SK-N-SH treated with all-trans-retinoic acid at 6 μM for 48 hours (cell line): ENCODE results near the gene CIAO2A.

Source experiments
- ATAC-seq: fragments of 200-7000 bp; cut with Tn5 transposase; 3 replicates; pipeline ENCODE4 v1.9.1; 2020; ENCODE audit warnings: mild to moderate bottlenecking, moderate library complexity
- ARNTL ChIP-seq: fragments of 450-650 bp; formaldehyde crosslinking; IDR thresholded peaks from 2 replicates; pipeline ENCODE4 v1.5.0; 2020; ENCODE audit warnings: low read depth, mild to moderate bottlenecking, moderate library complexity, borderline replicate concordance
- CREB5 ChIP-seq: fragments of 250-450 bp; sonication (Bioruptor Pico); IDR thresholded peaks from 2 replicates; pipeline ENCODE4 v1.5.1; 2020; ENCODE audit warnings: low read depth, mild to moderate bottlenecking, moderate library complexity
- CSDC2 ChIP-seq: fragments of 250-450 bp; sonication (Bioruptor Pico); IDR thresholded peaks from 2 replicates; pipeline ENCODE4 v1.5.0; 2020; ENCODE audit warnings: mild to moderate bottlenecking, moderate library complexity
- CSRNP3 ChIP-seq: fragments of 250-450 bp; sonication (Bioruptor Pico); IDR thresholded peaks from 2 replicates; pipeline ENCODE4 v1.5.1; 2021; ENCODE audit warnings: mild to moderate bottlenecking, moderate library complexity
- ESRRG ChIP-seq: fragments of 250-450 bp; sonication (Bioruptor Pico); IDR thresholded peaks from 2 replicates; pipeline ENCODE4 v1.6.1; 2021; ENCODE audit warnings: mild to moderate bottlenecking
- ISL1 ChIP-seq: fragments of 250-450 bp; sonication (Bioruptor Pico); IDR thresholded peaks from 2 replicates; pipeline ENCODE4 v2.1.2; 2022; ENCODE audit warnings: mild to moderate bottlenecking, moderate library complexity
- OSR1 ChIP-seq: fragments of 250-450 bp; sonication (Bioruptor Pico); IDR thresholded peaks from 2 replicates; pipeline ENCODE4 v1.8.0; 2022; ENCODE audit warnings: moderate library complexity, mild to moderate bottlenecking, inconsistent platforms
- PATZ1 ChIP-seq: fragments of 250-450 bp; sonication (Bioruptor Pico); IDR thresholded peaks from 2 replicates; pipeline ENCODE4 v1.8.0; 2020; ENCODE audit warnings: mild to moderate bottlenecking, moderate library complexity, borderline replicate concordance
- PPARA ChIP-seq: fragments of 250-450 bp; sonication (Bioruptor Pico); IDR thresholded peaks from 2 replicates; pipeline ENCODE4 v1.5.0; 2020; ENCODE audit warnings: mild to moderate bottlenecking, borderline replicate concordance
- RARB ChIP-seq: fragments of 250-450 bp; sonication (Bioruptor Pico); IDR thresholded peaks from 2 replicates; pipeline ENCODE4 v1.8.0; 2021; ENCODE audit warnings: mild to moderate bottlenecking, moderate library complexity
- SNAI2 ChIP-seq: fragments of 250-450 bp; sonication (Bioruptor Pico); IDR thresholded peaks from 2 replicates; pipeline ENCODE4 v1.5.0; 2020; ENCODE audit warnings: mild to moderate bottlenecking, moderate library complexity
- TOX ChIP-seq: fragments of 250-450 bp; sonication (Bioruptor Pico); IDR thresholded peaks from 2 replicates; pipeline ENCODE4 v1.8.0; 2021; ENCODE audit warnings: mild to moderate bottlenecking, moderate library complexity, borderline replicate concordance
- ZC3H10 ChIP-seq: fragments of 250-450 bp; sonication (Bioruptor Pico); IDR thresholded peaks from 2 replicates; pipeline ENCODE4 v1.5.1; 2021; ENCODE audit warnings: mild to moderate bottlenecking, moderate library complexity
- ZFP3 ChIP-seq: fragments of 250-450 bp; sonication (Bioruptor Pico); IDR thresholded peaks from 2 replicates; pipeline ENCODE4 v1.5.0; 2020; ENCODE audit warnings: mild to moderate bottlenecking, moderate library complexity
- ZNF70 ChIP-seq: fragments of 450-650 bp; formaldehyde crosslinking; IDR thresholded peaks from 2 replicates; pipeline ENCODE4 v1.5.0; 2020; ENCODE audit warnings: mild to moderate bottlenecking, moderate library complexity
- ZNF8 ChIP-seq: fragments of 450-650 bp; formaldehyde crosslinking; IDR thresholded peaks from 2 replicates; pipeline ENCODE4 v1.5.0; 2020; ENCODE audit warnings: mild to moderate bottlenecking, moderate library complexity

Gene CIAO2A

GRCh38 chr15:64102497-64102896, 8.9 kb upstream of the CIAO2A start:
- TF ChIP-seq PPARA (no peak), CREB5 (CRISPR knock-in tag) (no peak), ARNTL (CRISPR knock-in tag) (no peak), ZNF8 (CRISPR knock-in tag) (peak; percentile 67)
- no peak for ATAC-seq

GRCh38 chr15:64100958-64101357, 7.3 kb upstream of the CIAO2A start:
- ATAC-seq: no peak
- TF ChIP-seq ISL1 (CRISPR knock-in tag) (no peak), ZNF8 (CRISPR knock-in tag) (no peak), ESRRG (no peak), CREB5 (CRISPR knock-in tag) (no peak), SNAI2 (CRISPR knock-in tag) (no peak), OSR1 (CRISPR knock-in tag) (no peak), PPARA (no peak), ARNTL (CRISPR knock-in tag) (no peak), TOX (CRISPR knock-in tag) (no peak), RARB (CRISPR knock-in tag) (no peak), CSRNP3 (no peak), PATZ1 (no peak)

- no peak for ATAC-seq
- TF ChIP-seq PATZ1: no peak
- no peak for TF ChIP-seq CSRNP3
- TF ChIP-seq OSR1 (CRISPR knock-in tag): no peak
- TF ChIP-seq ZFP3: no peak
- no peak for TF ChIP-seq CSDC2 (CRISPR knock-in tag)
- no peak for TF ChIP-seq ZNF70 (CRISPR knock-in tag)
- TF ChIP-seq TOX (CRISPR knock-in tag): no peak
- no peak for TF ChIP-seq ARNTL (CRISPR knock-in tag)
- no peak for TF ChIP-seq CREB5 (CRISPR knock-in tag)
- TF ChIP-seq ZC3H10 (CRISPR knock-in tag): no peak
- TF ChIP-seq, all 23 proteins: peak for 0
Measured at GRCh38 chr15:64099379-64099778, 5.7 kb upstream of the CIAO2A start.
